Muscle of back (tissue), 11 donors: Measurements from ENCODE around the gene SLC39A5. TPM values are rescaled to one million over a fixed set of nuclear protein-coding genes. Genes with fewer than 3 reads are reported as not detected.
A peak's percentile ranks its signal among the peaks of the same experiment; 100 is the strongest.

Source experiments
- DNase-seq, 3 donors: peaks; one replicate each; pipeline versions ENCODE4 v3.0.0 to v3.0.0-alpha.2; 2013
- polyA plus RNA-seq, 10 donors: library from polyadenylated mRNA; unstranded; fragments of 120-200 nt; gene quantifications; one replicate each; pipeline ENCODE4 v1.2.1, GENCODE V29; 2013; ENCODE audit not compliant: insufficient read length in 10 of 10

The SLC39A5 gene
- polyA plus RNA-seq, 10 donors: 0.32 to 1.0 (median 0.55) TPM; not detected in 2

- no peak for DNase-seq
Measured at GRCh38 chr12:56213878-56214277, 16.0 kb upstream of the SLC39A5 start.

GRCh38 chr12:56216461-56216860, 13.4 kb upstream of the SLC39A5 start:
- no peak for DNase-seq

- no peak for DNase-seq
Measured at GRCh38 chr12:56219840-56220239, 10.0 kb upstream of the SLC39A5 start.

GRCh38 chr12:56220611-56221231, 9.1 kb upstream of the SLC39A5 start:
- DNase-seq: no peak

- peak; percentile 65 to 86 (median 75) for DNase-seq
Measured at GRCh38 chr12:56221232-56221756, 8.6 kb upstream of the SLC39A5 start.

- peak; percentile 98 to 99 (median 98) for DNase-seq
Measured at GRCh38 chr12:56221757-56222530, 7.9 kb upstream of the SLC39A5 start, which contains the start of gene RNF41. TSS of gene RNF41 (minus strand) at chr12:56221922. CDS start at chr12:56214047, 7,875 bp downstream.

GRCh38 chr12:56222531-56222895, 7.3 kb upstream of the SLC39A5 start:
- no peak for DNase-seq

- DNase-seq: no peak
Measured at GRCh38 chr12:56223571-56224101, 6.2 kb upstream of the SLC39A5 start.

GRCh38 chr12:56224102-56224701, 5.6 kb upstream of the SLC39A5 start, which contains the start of gene NABP2:
TSS of gene NABP2 (plus strand) at chr12:56224342. CDS start at chr12:56224857, 515 bp downstream.
- DNase-seq: peak; percentile 98 to 99 (median 99)

- no peak for DNase-seq
Measured at GRCh38 chr12:56224954-56225353, 4.9 kb upstream of the SLC39A5 start.

GRCh38 chr12:56229082-56229481, 769 bp upstream of the SLC39A5 start:
- no peak for DNase-seq

- DNase-seq: no peak
Measured at GRCh38 chr12:56230432-56231183, 757 bp downstream of the SLC39A5 start.

GRCh38 chr12:56231184-56231582, 1.3 kb downstream of the SLC39A5 start:
- DNase-seq: no peak

- no peak for DNase-seq
Measured at GRCh38 chr12:56234746-56235436, 5.0 kb downstream of the SLC39A5 start.

GRCh38 chr12:56236091-56236490, 6.2 kb downstream of the SLC39A5 start:
- no peak for DNase-seq

GRCh38 chr12:56236985-56237384, 7.1 kb downstream of the SLC39A5 start:
- DNase-seq: no peak

- DNase-seq: no peak
Measured at GRCh38 chr12:56237552-56237951, 7.7 kb downstream of the SLC39A5 start.

- no peak for DNase-seq
Measured at GRCh38 chr12:56241424-56242303, 11.8 kb downstream of the SLC39A5 start.

GRCh38 chr12:56242986-56243385, 13.1 kb downstream of the SLC39A5 start:
- DNase-seq: no peak

- DNase-seq: no peak
Measured at GRCh38 chr12:56243731-56244181, 13.9 kb downstream of the SLC39A5 start.
